H1 (cell line): ENCODE data around the gene ISG15. TPM values are rescaled to one million over a fixed set of nuclear protein-coding genes. Genes with fewer than 3 reads are reported as not detected.

Source experiments
- CTCF ChIA-PET: fragments of 300-600 bp; sonication (Branson Sonifier 250); formaldehyde crosslinking; loops from one replicate; lab custom pipeline; 2021; ENCODE audit not compliant: partially characterized antibody; lab: Charles Lee
- POLR2A ChIA-PET: fragments of 300-600 bp; sonication (Branson Sonifier 250); formaldehyde crosslinking; loops from one replicate; lab custom pipeline; 2021; ENCODE audit warnings: inconsistent platforms; ENCODE audit not compliant: partially characterized antibody; lab: Charles Lee
- DNase-seq, 2 experiments: peaks; one replicate each; pipeline versions ENCODE4 v3.0.0 to v3.0.0-alpha.2; 2010 to 2022; ENCODE audit warnings: low spot score in 2 of 2, low read depth in 1 of 2, mixed read lengths in 1 of 2
- FAIRE-seq: peaks from 2 replicates; lab custom pipeline; 2011; peaks lifted over from hg19 to GRCh38; lab: Jason Lieb, UNC
- H2AFZ ChIP-seq: 2 replicates; pipeline ENCODE4 v1.8.1; 2012; ENCODE audit warnings: low read length, inconsistent platforms
- H2AK5ac ChIP-seq: 2 replicates; pipeline ENCODE4 v1.6.1; 2013; ENCODE audit warnings: low read depth, low read length
- H2BK120ac ChIP-seq: replicated peaks from 2 replicates; pipeline ENCODE3; 2013; ENCODE audit warnings: low read depth, low read length, inconsistent platforms
- H2BK12ac ChIP-seq: 2 replicates; pipeline ENCODE4 v1.6.1; 2013; ENCODE audit warnings: low read depth, low read length
- H2BK15ac ChIP-seq: 2 replicates; pipeline ENCODE4 v1.6.1; 2013; ENCODE audit warnings: low read length
- H2BK20ac ChIP-seq: 2 replicates; pipeline ENCODE4 v1.6.1; 2013; ENCODE audit warnings: low read length
- H2BK5ac ChIP-seq: 2 replicates; pipeline ENCODE4 v1.6.1; 2013; ENCODE audit warnings: low read depth, low read length
- H3K14ac ChIP-seq: 2 replicates; pipeline ENCODE4 v1.6.1; 2013; ENCODE audit warnings: inconsistent platforms; ENCODE audit not compliant: insufficient read length
- H3K18ac ChIP-seq: 2 replicates; pipeline ENCODE4 v1.6.1; 2013; ENCODE audit warnings: low read length; ENCODE audit errors: extremely low read depth
- H3K23ac ChIP-seq: 2 replicates; pipeline ENCODE4 v1.6.1; 2013; ENCODE audit warnings: inconsistent platforms; ENCODE audit not compliant: insufficient read length
- H3K23me2 ChIP-seq: 2 replicates; pipeline ENCODE4 v1.6.1; 2013; ENCODE audit warnings: low read depth, low read length
- H3K27ac ChIP-seq: 2 replicates; pipeline ENCODE4 v1.6.1; 2011; ENCODE audit warnings: low read depth, low read length, inconsistent platforms
- H3K27me3 ChIP-seq, 4 experiments: replicated peaks in 1 of 4; 1 replicate in 1 of 4; 2 replicates in 3 of 4; pipeline versions ENCODE4 v1.6.1 to v1.8.1; 2011 to 2013; ENCODE audit warnings: low read length in 3 of 4, mild to moderate bottlenecking in 3 of 4, inconsistent platforms in 2 of 4, mixed read lengths in 2 of 4, moderate library complexity in 1 of 4; ENCODE audit not compliant: control insufficient read depth in 3 of 4, insufficient read depth in 3 of 4; ENCODE audit errors: extremely low read depth in 1 of 4
- H3K36me3 ChIP-seq, 4 experiments: 2 replicates each; pipeline versions ENCODE4 v1.6.1 to v1.8.1; 2011 to 2013; ENCODE audit warnings: mild to moderate bottlenecking in 4 of 4, low read length in 3 of 4, moderate library complexity in 2 of 4, control low read depth in 1 of 4, inconsistent platforms in 1 of 4; ENCODE audit not compliant: insufficient read depth in 4 of 4, control insufficient read depth in 2 of 4
- H3K4ac ChIP-seq: replicated peaks from 2 replicates; pipeline ENCODE3; 2013; ENCODE audit warnings: low read length, low read depth, mixed read lengths, inconsistent platforms; ENCODE audit not compliant: insufficient read length
- H3K4me1 ChIP-seq, 4 experiments: replicated peaks in 1 of 4; 1 replicate in 1 of 4; 2 replicates in 3 of 4; pipeline versions ENCODE4 v1.6.1 to v1.8.1; 2011 to 2013; ENCODE audit warnings: low read length in 3 of 4, inconsistent platforms in 2 of 4, mixed read lengths in 1 of 4; ENCODE audit not compliant: insufficient read depth in 4 of 4, control insufficient read depth in 3 of 4
- H3K4me2 ChIP-seq, 2 experiments: 2 replicates each; pipeline versions ENCODE4 v1.6.1 to v1.8.1; 2011 to 2013; ENCODE audit warnings: low read depth in 2 of 2, low read length in 2 of 2, control low read depth in 1 of 2, inconsistent platforms in 1 of 2, mild to moderate bottlenecking in 1 of 2; ENCODE audit not compliant: insufficient read depth in 1 of 2
- H3K4me3 ChIP-seq, 4 experiments: fragments of 200-600, 300-600 bp in 1 of 4; sonication (generic), shearing (Covaris generic), sonication (Bioruptor Twin) in 1 of 4; 2 replicates each; pipeline versions ENCODE4 v1.5.1 to v1.8.1; 2011 to 2016; ENCODE audit warnings: low read length in 4 of 4, low read depth in 3 of 4, control low read depth in 2 of 4, inconsistent platforms in 2 of 4, mild to moderate bottlenecking in 2 of 4, mixed read lengths in 1 of 4, moderate library complexity in 1 of 4; ENCODE audit not compliant: insufficient read depth in 2 of 4; ENCODE audit errors: extremely low read depth in 1 of 4
- H3K56ac ChIP-seq: replicated peaks from 2 replicates; pipeline ENCODE3; 2013; ENCODE audit warnings: low read depth, mild to moderate bottlenecking, mixed read lengths, low read length, inconsistent platforms; ENCODE audit not compliant: insufficient read length
- H3K79me1 ChIP-seq: 2 replicates; pipeline ENCODE4 v1.6.1; 2013; ENCODE audit warnings: low read depth, low read length, control low read depth
- H3K79me2 ChIP-seq, 2 experiments: 2 replicates each; pipeline versions ENCODE4 v1.6.1 to v1.8.1; 2012 to 2013; ENCODE audit warnings: low read length in 2 of 2, mild to moderate bottlenecking in 2 of 2, inconsistent platforms in 1 of 2; ENCODE audit not compliant: insufficient read depth in 2 of 2, control insufficient read depth in 1 of 2
- H3K9ac ChIP-seq, 4 experiments: replicated peaks in 1 of 4; 1 replicate in 1 of 4; 2 replicates in 3 of 4; pipeline versions ENCODE4 v1.6.1 to v1.8.1; 2011 to 2013; ENCODE audit warnings: low read depth in 3 of 4, low read length in 3 of 4, control low read depth in 2 of 4, mild to moderate bottlenecking in 2 of 4, moderate library complexity in 2 of 4, inconsistent platforms in 1 of 4; ENCODE audit errors: extremely low read depth in 1 of 4
- H3K9me3 ChIP-seq, 2 experiments: 2 replicates each; pipeline versions ENCODE4 v1.6.1 to v1.8.1; 2012 to 2013; ENCODE audit warnings: mild to moderate bottlenecking in 2 of 2, moderate library complexity in 2 of 2, control low read depth in 1 of 2, inconsistent platforms in 1 of 2, low read depth in 1 of 2, low read length in 1 of 2, mixed read lengths in 1 of 2; ENCODE audit not compliant: insufficient read depth in 2 of 2
- H4K20me1 ChIP-seq, 2 experiments: replicated peaks in 1 of 2; 2 replicates each; pipeline versions ENCODE3 to v1.8.1; 2011 to 2013; ENCODE audit warnings: inconsistent platforms in 2 of 2, low read length in 2 of 2, mild to moderate bottlenecking in 1 of 2; ENCODE audit not compliant: insufficient read depth in 2 of 2, control insufficient read depth in 1 of 2
- H4K5ac ChIP-seq: 2 replicates; pipeline ENCODE4 v1.6.1; 2013; ENCODE audit warnings: low read length, low read depth, mixed read lengths, inconsistent platforms; ENCODE audit not compliant: insufficient read length
- H4K8ac ChIP-seq: 2 replicates; pipeline ENCODE4 v1.8.0; 2013; ENCODE audit warnings: mild to moderate bottlenecking, moderate library complexity, low read length, inconsistent platforms; ENCODE audit not compliant: insufficient read depth; ENCODE audit errors: extremely low read depth
- H4K91ac ChIP-seq: replicated peaks from 2 replicates; pipeline ENCODE3; 2013; ENCODE audit warnings: low read length, mixed read lengths, inconsistent platforms; ENCODE audit not compliant: insufficient read length
- CHD1 ChIP-seq: IDR thresholded peaks from 2 replicates; pipeline ENCODE4 v1.6.1; 2012; ENCODE audit warnings: low read depth, low read length, improper control_type of control experiment
- SRF ChIP-seq: IDR thresholded peaks from 2 replicates; pipeline ENCODE4 v1.6.1; 2011; ENCODE audit warnings: mild to moderate bottlenecking, low read depth, low read length, moderate library complexity
- WGBS, 2 experiments: shearing (Covaris generic) in 1 of 2; methylation state at CpG; one replicate each; pipeline versions ENCODE4 v1.1.6 to v1.1.7; 2013 to 2015; ENCODE audit warnings: low lambda C conversion rate in 2 of 2, mixed read lengths in 2 of 2, inconsistent platforms in 1 of 2, low coverage in 1 of 2, missing lambda C conversion rate in 1 of 2; ENCODE audit not compliant: insufficient replicate concordance in 2 of 2, insufficient coverage in 1 of 2, insufficient read length in 1 of 2; ENCODE audit errors: extremely low coverage in 1 of 2, missing lambda C conversion rate in 1 of 2; 5-methylcytosine and 5-hydroxymethylcytosine counted together
- polyA plus RNA-seq, 7 experiments: library from polyadenylated mRNA; depleted of rRNA in 3 of 7; stranded (reverse) in 5 of 7; unstranded in 2 of 7; fragments of >200 nt in 5 of 7; fragments of 200-250 nt in 2 of 7; gene quantifications; 1 replicate in 5 of 7; 2 replicates in 1 of 7; 4 replicates in 1 of 7; pipeline versions ENCODE4 v1.2.1 to v1.2.3, GENCODE V29; 2011 to 2013; ENCODE audit warnings: missing spikeins in 2 of 7, mixed read lengths in 2 of 7
- total RNA-seq: library from RNA; stranded (reverse); fragmentation: NEBNext Ultra II Directional; extraction: Animal tissue kit (Norgen Biotek cat#: 25700); gene quantifications from 2 replicates; pipeline ENCODE4 v1.2.1, GENCODE V29; 2021

The ISG15 gene
- total and polyA plus RNA-seq, 2 of the 8 experiments (the other 6 are each of a cell fraction or from before 2014, with no cell fraction given), result 29.3 to 121 TPM

DNA sequence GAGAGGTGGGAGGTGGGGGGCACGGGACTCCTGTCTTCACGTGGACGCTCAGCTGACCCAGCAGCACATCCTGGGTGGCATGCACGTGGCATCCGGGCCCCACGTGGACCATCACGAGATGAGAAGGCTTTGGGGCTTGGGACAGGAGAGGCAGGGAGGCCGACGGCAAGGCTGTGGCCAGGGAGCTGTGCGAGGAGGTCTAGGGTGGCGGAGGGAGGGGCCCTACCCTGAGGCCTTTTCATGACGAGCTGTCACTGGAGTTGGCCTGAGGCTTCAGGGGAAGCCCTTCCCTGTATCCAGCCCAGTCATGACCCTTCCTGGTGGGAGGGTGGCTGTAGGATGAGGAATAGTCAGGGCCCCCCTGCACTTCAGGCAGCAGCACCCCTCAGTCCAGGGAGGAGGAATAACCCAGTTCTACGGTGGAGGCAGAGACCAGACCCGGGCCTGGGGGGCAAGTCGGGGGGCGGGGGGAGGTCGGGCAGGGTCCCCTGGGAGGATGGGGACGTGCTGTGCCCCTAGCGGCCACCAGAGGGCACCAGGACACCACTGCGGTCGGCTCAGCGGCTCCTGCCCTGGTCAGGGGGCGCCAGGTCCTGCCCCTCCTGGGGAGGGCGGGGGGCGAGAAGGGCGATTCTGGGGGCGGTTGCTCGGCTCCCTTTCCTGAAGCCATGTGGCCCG is 29.4 kb upstream of the ISG15 start:
- no peak overlapping the region; the same call in 1 of the 2 replicates for H4K8ac ChIP-seq
- ChIA-PET CTCF (interaction anchor here (0.6 to 6.9 kb wide), 45 partner anchors 8 to 431 kb away, joined by 3 to 86 read pairs (median 5); partner anchors contain the start of genes HES4, ISG15, PLEKHN1 and RNF223), POLR2A (interaction anchor here (0.7 to 1.6 kb wide), 5 partner anchors 15 to 80 kb away, joined by 3 to 4 read pairs (median 4); partner anchors contain the start of gene HES4)
- H2BK120ac ChIP-seq, result no peak overlapping the region
- no peaks in the 10 kb centered on the region for H3K79me1 ChIP-seq
- H3K79me2 ChIP-seq, result no peaks in the 10 kb centered on the region
- H3K4me3 ChIP-seq, result no peak overlapping the region
- 29% methylated on average over 20 of the region's 29 CpGs; no CpG with 5 or more reads in 1 of the 2 experiments for WGBS, 2 experiments
- H3K4me2 ChIP-seq, result peak overlapping the region in 1 of 2 experiments; percentile 38; a peak in 2 of 4 replicates
- no peak overlapping the region for H3K4ac ChIP-seq
- H3K27ac ChIP-seq, result no peak overlapping the region
- H3K23me2 ChIP-seq, result peaks cover 4% of the 10 kb centered on the region; the same call in 1 of the 2 replicates
- no peak overlapping the region; the same call in 1 of the 2 replicates for H2BK15ac ChIP-seq
- no peak overlapping the region for H2BK5ac ChIP-seq
- H2BK12ac ChIP-seq, result 0 out of 2 replicates have a peak overlapping the region, but pooled peaks have one; percentile 50
- FAIRE-seq, result no peak
- no peak overlapping the region for H3K23ac ChIP-seq
- H4K5ac ChIP-seq, result no peak overlapping the region
- H3K18ac ChIP-seq, result no peak overlapping the region
- no peak overlapping the region for H2AK5ac ChIP-seq
- H4K20me1 ChIP-seq, result peaks cover 0 to 8% of the 10 kb centered on the region in 2 experiments
- peak in 1 of 2 experiments; percentile 92 for DNase-seq
- H3K36me3 ChIP-seq, result no peaks in the 10 kb centered on the region
- H3K27me3 ChIP-seq, result peaks cover 0 to 29% (median 17%) of the 10 kb centered on the region in 4 experiments; a peak in 6 of 7 replicates
- no peak overlapping the region for H4K91ac ChIP-seq
- H3K9ac ChIP-seq, result no peak overlapping the region
- no peak overlapping the region for H2AFZ ChIP-seq
- no peak overlapping the region for H3K14ac ChIP-seq
- no peaks in the 10 kb centered on the region for H3K9me3 ChIP-seq
- H3K56ac ChIP-seq, result no peak overlapping the region
- H2BK20ac ChIP-seq, result no peak overlapping the region
- H3K4me1 ChIP-seq, result no peaks in the 10 kb centered on the region; a peak in 1 of 7 replicates
- TF ChIP-seq SRF (no peak), CHD1 (no peak)
